Measurements from ENCODE around the gene ARHGAP24.

- no peak for TF ChIP-seq POLR2A (IDR thresholded peaks at IDR 0.05)
- TF ChIP-seq CTCF (IDR thresholded peaks at IDR 0.05) = no peak
- TF ChIP-seq EP300 (IDR thresholded peaks at IDR 0.05) = no peak
Observed at GRCh38 chr4:85676050-85676425, 201.1 kb downstream of the ARHGAP24 start.

Data from ovary (tissue), 3 donors.